Skeletal muscle satellite cell (primary cell): ENCODE data around the gene NUDCD3.

Experiments used
- H3K27me3 ChIP-seq: 2 replicates; pipeline ENCODE4 v1.7.0; 2013; ENCODE audit warnings: low read length; ENCODE audit not compliant: control insufficient read depth, insufficient read depth
- H3K36me3 ChIP-seq: 2 replicates; pipeline ENCODE4 v1.7.0; 2013; ENCODE audit warnings: mild to moderate bottlenecking, control low read depth, low read length; ENCODE audit not compliant: insufficient read depth
- H3K4me1 ChIP-seq: 2 replicates; pipeline ENCODE4 v1.7.0; 2013; ENCODE audit warnings: low read length; ENCODE audit not compliant: control insufficient read depth, insufficient read depth
- H3K4me2 ChIP-seq: 2 replicates; pipeline ENCODE4 v1.7.0; 2013; ENCODE audit warnings: mild to moderate bottlenecking, low read length
- H3K4me3 ChIP-seq: 2 replicates; pipeline ENCODE4 v1.7.0; 2013; ENCODE audit warnings: low read length
- H3K9ac ChIP-seq: 2 replicates; pipeline ENCODE4 v1.7.0; 2013; ENCODE audit warnings: mild to moderate bottlenecking, low read depth, low read length, moderate library complexity
- H3K9me3 ChIP-seq: replicated peaks from 2 replicates; pipeline ENCODE4 v1.7.0; 2013; ENCODE audit warnings: mild to moderate bottlenecking, control low read depth, low read length

The NUDCD3 gene

DNA sequence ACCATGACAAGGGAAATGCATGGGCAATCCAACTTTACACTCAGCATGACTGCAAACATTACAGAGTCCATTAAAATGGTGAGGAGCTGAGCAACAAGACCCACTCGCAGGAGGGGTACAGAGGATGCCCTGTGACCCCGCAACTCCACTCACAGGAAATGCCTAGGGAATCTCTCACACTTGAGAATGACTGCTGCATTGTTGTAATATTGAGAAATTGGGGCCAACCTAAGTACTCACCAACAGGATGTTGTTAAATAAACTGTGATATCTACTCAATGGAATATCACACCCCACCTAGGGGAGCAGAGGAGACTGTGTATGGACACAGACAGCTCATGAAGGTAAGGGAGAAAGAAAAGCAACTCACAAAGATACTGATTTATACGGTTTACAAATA, 111.7 kb downstream of the NUDCD3 start:
- Histone ChIP-seq H3K9ac (peak overlapping the region; percentile 49), H3K4me3 (no peak overlapping the region), H3K36me3 (peaks cover 3% of the 10 kb centered on the region), H3K27me3 (no peaks in the 10 kb centered on the region), H3K9me3 (no peaks in the 10 kb centered on the region), H3K4me2 (peak overlapping the region; percentile 39), H3K4me1 (peaks cover 65% of the 10 kb centered on the region)

DNA sequence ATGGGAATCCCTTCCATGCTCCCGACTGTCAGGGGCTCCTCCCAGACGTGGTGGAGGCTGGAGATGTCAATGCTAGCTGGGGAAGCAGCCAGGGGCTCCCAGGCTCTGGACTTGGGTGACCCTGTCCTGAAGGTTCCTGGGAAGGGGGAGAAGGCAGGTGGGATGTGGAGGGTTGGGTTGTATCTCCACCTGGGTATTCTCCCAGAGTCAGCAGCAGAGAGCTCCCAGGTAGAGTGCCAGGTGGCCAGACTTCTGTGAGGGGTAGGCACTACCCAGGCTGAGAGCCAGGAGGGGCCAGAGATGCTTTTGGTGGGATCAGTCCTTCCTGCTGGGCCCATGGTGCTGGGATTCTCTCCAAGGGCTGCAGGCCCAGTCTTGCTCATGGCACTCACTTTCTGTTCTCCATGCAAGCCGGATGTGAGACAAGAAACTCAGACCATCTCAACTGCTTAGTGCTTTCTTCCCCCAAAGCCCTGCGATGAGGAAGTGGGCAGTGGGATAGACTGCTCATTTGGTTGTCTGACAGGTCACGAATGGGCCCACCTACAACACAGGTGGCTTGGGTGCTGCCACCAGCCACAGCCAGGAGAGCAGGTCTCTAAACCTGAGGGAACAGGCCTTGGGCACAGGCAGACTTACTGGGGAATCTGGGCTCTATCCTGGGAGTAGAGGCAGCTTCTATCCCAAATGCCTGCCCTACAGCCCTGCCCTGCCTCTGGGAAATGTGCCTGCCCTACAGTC, 112.6 kb downstream of the NUDCD3 start:
- H3K9me3 ChIP-seq, result no peaks in the 10 kb centered on the region
- H3K4me1 ChIP-seq, result peaks cover 65% of the 10 kb centered on the region
- no peak overlapping the region for H3K4me2 ChIP-seq
- H3K9ac ChIP-seq, result peak overlapping the region; percentile 31
- peaks cover 3% of the 10 kb centered on the region for H3K36me3 ChIP-seq
- H3K27me3 ChIP-seq, result no peaks in the 10 kb centered on the region
- H3K4me3 ChIP-seq, result no peak overlapping the region

DNA sequence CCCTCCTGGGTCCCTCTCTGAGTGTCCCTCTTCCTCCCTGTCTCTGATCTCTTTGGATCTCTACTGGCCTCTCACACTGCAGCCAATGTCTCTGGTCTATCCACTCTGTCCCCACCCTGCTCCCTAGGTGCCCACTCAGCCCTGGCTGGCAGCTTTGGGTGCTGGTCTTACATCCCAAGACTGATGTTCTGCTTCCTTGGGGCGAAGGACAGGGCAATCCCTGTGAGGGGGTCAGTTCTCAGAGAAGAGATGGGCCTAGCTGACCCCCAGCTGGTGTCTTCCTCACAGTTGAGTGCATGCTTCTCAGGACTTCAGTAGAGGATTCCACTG, 113.4 kb downstream of the NUDCD3 start:
- H3K9ac ChIP-seq, result no peak overlapping the region
- no peaks in the 10 kb centered on the region for H3K9me3 ChIP-seq
- H3K36me3 ChIP-seq, result peaks cover 3% of the 10 kb centered on the region
- H3K27me3 ChIP-seq, result no peaks in the 10 kb centered on the region
- no peak overlapping the region for H3K4me3 ChIP-seq
- H3K4me1 ChIP-seq, result peaks cover 65% of the 10 kb centered on the region
- no peak overlapping the region for H3K4me2 ChIP-seq

DNA sequence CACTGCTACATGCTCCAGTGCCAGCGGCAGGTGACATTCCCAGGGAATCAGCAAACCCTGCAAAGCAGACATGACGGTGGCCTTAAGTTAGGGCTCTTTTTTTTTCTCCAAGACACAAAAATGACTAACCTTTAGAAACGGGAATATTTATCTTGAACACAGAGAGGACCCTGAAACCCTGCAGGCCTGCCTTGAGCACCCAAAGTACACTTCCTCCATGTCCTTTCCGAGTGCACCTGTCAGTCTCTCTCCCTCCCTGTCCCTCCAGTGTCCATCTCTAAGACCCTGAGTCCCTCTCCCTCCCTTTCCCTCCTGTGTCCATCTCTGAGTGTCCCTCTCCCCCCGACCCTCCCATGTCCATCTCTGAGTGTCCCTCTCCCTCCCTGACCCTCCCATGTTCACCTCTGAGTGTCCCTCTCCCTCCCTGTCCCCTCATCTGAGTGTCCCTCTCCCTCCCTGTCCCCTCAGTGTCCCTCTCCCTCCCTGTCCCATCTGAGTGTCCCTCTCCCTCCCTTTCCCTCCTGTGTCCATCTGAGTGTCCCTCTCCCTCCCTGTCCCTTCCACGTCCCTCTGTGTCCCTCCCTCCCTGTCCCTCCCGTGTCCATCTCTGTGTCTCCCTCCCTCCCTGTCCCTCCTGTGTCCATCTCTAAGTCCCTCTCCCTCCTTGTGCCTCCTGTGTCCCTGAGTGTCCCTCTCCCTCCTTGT, 113.9 kb downstream of the NUDCD3 start:
- Histone ChIP-seq H3K4me2 (no peak overlapping the region), H3K4me3 (no peak overlapping the region), H3K4me1 (peaks cover 62% of the 10 kb centered on the region), H3K9ac (no peak overlapping the region), H3K27me3 (no peaks in the 10 kb centered on the region), H3K9me3 (no peaks in the 10 kb centered on the region), H3K36me3 (peaks cover 3% of the 10 kb centered on the region)

DNA sequence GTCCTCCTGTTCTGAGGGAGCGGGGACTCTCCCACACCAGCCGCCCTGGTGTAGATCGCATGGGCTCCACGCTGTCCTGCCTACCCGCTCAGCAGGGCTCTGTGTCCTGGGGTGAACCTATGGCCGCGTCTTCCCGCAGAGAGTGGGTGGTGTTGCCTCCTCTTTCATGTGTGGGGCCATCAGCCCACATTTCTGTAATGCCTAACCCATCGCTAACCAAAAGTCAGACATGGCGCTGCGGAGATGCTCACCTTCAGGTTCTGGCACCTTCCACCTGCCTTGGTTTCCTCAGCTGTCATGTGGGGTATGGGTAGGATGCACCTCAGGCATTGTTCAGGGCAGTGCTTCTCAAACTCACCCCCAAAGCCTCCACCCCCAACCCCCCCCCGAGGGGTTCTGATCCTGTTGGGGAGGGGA, 114.5 kb downstream of the NUDCD3 start:
- Histone ChIP-seq H3K9ac (no peak overlapping the region), H3K4me3 (no peak overlapping the region), H3K4me2 (no peak overlapping the region), H3K27me3 (no peaks in the 10 kb centered on the region), H3K4me1 (peaks cover 55% of the 10 kb centered on the region), H3K36me3 (no peaks in the 10 kb centered on the region), H3K9me3 (no peaks in the 10 kb centered on the region)

DNA sequence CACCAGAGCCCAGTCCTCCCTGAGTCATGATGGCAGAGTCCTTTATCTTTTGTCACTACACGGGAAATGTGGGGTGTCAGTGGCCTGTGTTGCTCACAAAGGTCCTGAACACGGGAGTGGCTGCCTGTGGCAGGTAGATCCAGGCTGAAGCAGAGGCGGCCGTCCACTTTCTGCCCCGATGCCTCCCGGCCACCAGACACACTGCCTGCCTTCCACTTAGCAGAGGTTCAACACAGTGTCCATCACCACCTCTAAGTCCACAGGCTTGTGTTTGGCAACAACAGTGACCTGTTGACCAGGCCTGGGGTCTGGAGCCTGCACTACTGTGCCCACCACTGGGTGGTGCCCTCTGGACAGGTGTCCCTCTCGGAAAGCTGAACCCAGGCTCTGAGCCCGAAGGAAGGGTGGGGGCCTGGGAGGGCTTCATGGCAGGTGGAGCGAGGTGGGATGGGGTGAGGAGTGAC, 115.2 kb downstream of the NUDCD3 start:
- Histone ChIP-seq H3K9me3 (no peaks in the 10 kb centered on the region), H3K4me3 (no peak overlapping the region)

DNA sequence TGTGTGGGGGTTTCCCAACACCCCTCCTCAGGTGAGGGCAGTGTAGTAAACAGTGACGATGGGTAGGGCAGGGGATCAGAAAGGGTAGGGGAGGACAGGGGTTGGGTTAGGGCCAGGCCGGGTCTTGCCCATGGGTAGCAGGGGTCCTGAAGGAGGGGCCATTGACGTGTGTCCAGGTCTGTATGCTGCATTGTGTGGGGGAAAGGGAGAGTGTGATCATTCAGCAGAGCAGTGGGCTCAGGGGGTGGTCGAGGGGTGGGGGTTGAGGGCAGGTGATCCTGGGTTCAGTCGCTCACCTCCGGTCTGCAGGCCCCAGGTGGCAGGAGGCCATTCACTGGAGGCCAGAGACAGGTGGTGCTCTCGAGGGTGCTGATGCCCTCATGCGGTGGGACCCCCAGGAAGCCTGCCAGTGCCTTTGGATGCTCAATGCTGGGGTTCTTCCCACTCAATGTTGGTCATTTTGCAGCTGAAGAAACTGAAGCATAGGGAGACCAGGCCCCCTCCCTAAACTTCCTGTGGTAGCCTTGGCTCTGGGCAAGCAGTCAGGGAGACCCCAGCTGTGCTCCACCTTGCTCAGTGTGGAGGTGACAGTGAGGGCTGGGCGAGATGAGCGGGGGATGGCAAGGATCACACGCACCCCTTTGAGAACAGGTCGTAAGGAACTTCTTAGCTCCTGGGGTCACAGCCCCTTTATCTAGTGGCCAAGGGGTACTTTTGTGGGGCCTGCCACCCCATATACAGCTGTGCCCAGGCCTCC, 116.3 kb downstream of the NUDCD3 start:
- H3K36me3 ChIP-seq, result no peaks in the 10 kb centered on the region
- peaks cover 38% of the 10 kb centered on the region for H3K4me1 ChIP-seq
- no peaks in the 10 kb centered on the region for H3K9me3 ChIP-seq
- no peak overlapping the region for H3K9ac ChIP-seq
- no peak overlapping the region for H3K4me2 ChIP-seq
- no peaks in the 10 kb centered on the region for H3K27me3 ChIP-seq
- H3K4me3 ChIP-seq, result no peak overlapping the region

More for the DNA sequence above, 115.2 kb downstream of the NUDCD3 start:
- Histone ChIP-seq H3K9ac (no peak overlapping the region), H3K36me3 (no peaks in the 10 kb centered on the region), H3K4me1 (peaks cover 48% of the 10 kb centered on the region), H3K27me3 (no peaks in the 10 kb centered on the region), H3K4me2 (no peak overlapping the region)

DNA sequence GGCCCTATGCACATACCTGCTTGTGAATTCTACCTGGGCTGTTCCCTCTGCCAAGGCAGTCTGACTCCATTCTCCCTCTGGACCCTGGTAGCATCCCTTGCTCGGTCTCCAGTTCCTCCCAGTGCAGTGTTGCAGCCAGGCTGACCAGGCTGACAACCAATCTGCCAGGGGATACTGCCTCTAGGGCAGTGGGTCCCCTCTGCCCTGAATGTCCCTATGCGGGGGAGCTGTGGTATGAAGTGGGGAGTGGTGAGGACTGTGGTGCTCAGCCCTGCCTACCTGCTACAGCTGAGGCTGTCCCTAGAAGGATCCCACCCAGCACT, 117.1 kb downstream of the NUDCD3 start:
- Histone ChIP-seq H3K4me1 (peaks cover 37% of the 10 kb centered on the region), H3K4me2 (peak overlapping the region; percentile 12), H3K4me3 (no peak overlapping the region), H3K27me3 (no peaks in the 10 kb centered on the region), H3K9me3 (no peaks in the 10 kb centered on the region), H3K9ac (no peak overlapping the region), H3K36me3 (no peaks in the 10 kb centered on the region)

DNA sequence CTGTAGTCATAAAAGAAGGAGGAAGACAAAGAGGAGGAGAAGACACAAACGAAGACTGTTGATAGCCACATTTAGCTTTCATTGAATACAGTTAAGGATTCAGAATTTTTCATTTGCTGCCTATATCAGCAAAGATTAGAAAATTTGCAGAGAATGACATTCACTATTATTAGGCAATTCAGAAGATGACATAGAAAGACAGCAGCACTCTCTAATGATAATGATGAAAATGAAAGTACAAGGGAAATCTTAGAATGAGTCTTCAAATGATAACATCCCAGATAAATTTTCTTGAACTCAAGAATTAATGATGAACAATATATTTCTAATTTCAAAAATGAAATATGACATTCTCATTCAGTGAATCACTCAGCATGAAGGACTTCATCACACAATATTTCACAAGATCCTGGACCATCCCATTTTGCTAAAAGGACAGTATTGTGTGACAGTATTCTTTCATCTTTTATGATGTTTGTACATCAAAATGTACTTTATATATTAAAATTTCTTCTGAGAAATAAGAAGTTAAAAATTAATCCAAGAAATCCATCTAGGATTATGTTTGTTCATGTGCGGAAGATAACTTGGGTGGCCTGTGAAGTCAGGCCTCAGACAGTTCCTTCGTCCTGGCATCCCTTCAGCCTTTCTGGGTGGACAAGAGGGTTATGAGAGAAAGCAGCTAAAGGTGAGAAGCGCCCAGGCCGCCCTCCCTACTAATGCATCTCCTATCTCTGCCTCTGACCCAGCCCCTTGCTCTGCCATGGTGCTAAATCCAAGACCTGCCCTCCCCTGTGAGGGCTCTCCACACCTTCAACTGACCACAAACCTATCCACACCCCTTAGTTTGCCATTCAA, 117.7 kb downstream of the NUDCD3 start:
- Histone ChIP-seq H3K4me1 (peaks cover 37% of the 10 kb centered on the region), H3K9me3 (no peaks in the 10 kb centered on the region), H3K9ac (peak overlapping the region; percentile 45), H3K27me3 (no peaks in the 10 kb centered on the region), H3K36me3 (no peaks in the 10 kb centered on the region), H3K4me2 (peak overlapping the region; percentile 63), H3K4me3 (no peak overlapping the region)

DNA sequence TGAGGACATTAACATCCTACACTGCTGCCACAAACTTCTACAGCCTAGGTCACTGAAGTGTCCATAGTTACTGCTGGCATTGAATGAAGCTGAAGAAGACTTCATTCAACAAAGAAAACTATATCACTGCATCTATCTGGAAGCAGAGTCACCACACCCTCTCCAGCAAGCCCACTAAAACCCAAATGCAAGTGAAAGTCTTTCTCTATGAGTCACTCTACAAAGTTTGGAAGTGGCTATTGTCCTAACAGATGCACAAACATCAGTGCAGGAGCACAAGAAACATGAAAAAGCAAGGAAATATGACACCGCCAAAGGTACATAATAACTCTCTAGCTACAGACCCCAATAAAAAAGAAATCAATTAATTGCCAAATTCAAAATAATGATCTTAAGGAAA, 121.6 kb downstream of the NUDCD3 start:
- Histone ChIP-seq H3K4me1 (peaks cover 35% of the 10 kb centered on the region), H3K9me3 (no peaks in the 10 kb centered on the region), H3K27me3 (no peaks in the 10 kb centered on the region), H3K4me2 (peak overlapping the region; percentile 4), H3K9ac (no peak overlapping the region), H3K4me3 (peak overlapping the region; percentile 1), H3K36me3 (no peaks in the 10 kb centered on the region)

DNA sequence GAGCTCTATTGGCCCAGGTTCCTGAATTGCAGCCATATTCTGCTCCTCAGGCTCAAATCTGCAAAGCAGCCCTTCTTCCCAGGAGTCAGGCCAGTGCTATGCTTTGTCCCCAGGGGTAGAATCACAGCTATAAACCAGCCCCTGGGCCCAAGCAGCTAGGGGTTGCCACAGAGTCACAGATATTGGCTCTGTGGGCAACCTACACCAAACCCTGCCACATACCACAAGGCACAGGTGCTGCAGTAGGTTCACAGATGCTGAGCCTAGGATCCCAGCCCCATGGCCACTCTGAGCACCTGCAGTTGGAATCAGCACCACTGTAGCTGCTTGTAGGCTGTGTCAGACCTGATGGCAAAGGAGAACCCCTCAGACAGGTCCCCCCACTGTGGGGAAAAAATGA, 122.0 kb downstream of the NUDCD3 start:
- Histone ChIP-seq H3K27me3 (no peaks in the 10 kb centered on the region), H3K9me3 (no peaks in the 10 kb centered on the region), H3K4me1 (peaks cover 30% of the 10 kb centered on the region), H3K4me3 (peak overlapping the region; percentile 1), H3K4me2 (peak overlapping the region; percentile 4), H3K36me3 (no peaks in the 10 kb centered on the region), H3K9ac (no peak overlapping the region)
